GM12878 (cell line): Measurements from ENCODE around the gene HDAC5. TPM values are rescaled to one million over a fixed set of nuclear protein-coding genes. Genes with fewer than 3 reads are reported as not detected.
A peak's percentile ranks its signal among the peaks of the same experiment; 100 is the strongest.

Experiments
- ATAC-seq: fragments of 200-7000 bp; cut with Tn5 transposase; 3 replicates; pipeline ENCODE4 v1.9.1; 2020; ENCODE audit warnings: mild to moderate bottlenecking, moderate library complexity
- BruUV-seq: library from RNA; stranded (reverse); fragments of 400-500 nt; replicated peaks from 2 replicates; lab custom pipeline; 2021; lab: Mats Ljungman, UMichigan
- CTCF ChIA-PET: fragments of 300-600 bp; sonication (Branson Sonifier 250); formaldehyde crosslinking; extraction: SDS; loops from one replicate; lab custom pipeline; 2021; ENCODE audit warnings: inconsistent platforms; lab: Yijun Ruan, JAX
- POLR2A ChIA-PET: fragments of 350-600 bp; formaldehyde crosslinking; extraction: SDS; loops from one replicate; lab custom pipeline; 2021; ENCODE audit warnings: inconsistent platforms; lab: Charles Lee
- RAD21 ChIA-PET: fragments of 300-600 bp; sonication (Branson Sonifier 250); formaldehyde crosslinking; loops from one replicate; lab custom pipeline; 2023; ENCODE audit warnings: antibody characterized with exemption; ENCODE audit not compliant: unreplicated experiment; lab: Charles Lee
- SMC1A ChIA-PET: fragments of 300-600 bp; sonication (Branson Sonifier 250); formaldehyde crosslinking; loops from one replicate; lab custom pipeline; 2023; ENCODE audit not compliant: unreplicated experiment, uncharacterized antibody; lab: Charles Lee
- DNase-seq: peaks from one replicate; pipeline ENCODE4 v3.0.0-alpha.2; 2011; ENCODE audit warnings: low read depth, low spot score
- FAIRE-seq: peaks from 3 replicates; lab custom pipeline; 2011; peaks lifted over from hg19 to GRCh38; lab: Jason Lieb, UNC
- H2AFZ ChIP-seq: 2 replicates; pipeline ENCODE4 v1.6.0; 2011; ENCODE audit warnings: low read depth, low read length, control low read depth; ENCODE audit not compliant: control insufficient read depth
- H3K27ac ChIP-seq: 2 replicates; pipeline ENCODE4 v1.5.1; 2011; ENCODE audit warnings: control low read depth; ENCODE audit not compliant: control insufficient read depth, insufficient read depth
- H3K27me3 ChIP-seq, 2 experiments: replicated peaks in 1 of 2; 2 replicates each; pipeline versions ENCODE4 v1.6.0 to v1.6.1; 2011; ENCODE audit warnings: low read length in 1 of 2; ENCODE audit not compliant: control insufficient read depth in 2 of 2, insufficient read depth in 2 of 2
- H3K36me3 ChIP-seq, 2 experiments: 2 replicates each; pipeline ENCODE4 v1.5.1; 2011; ENCODE audit warnings: low read length in 1 of 2; ENCODE audit not compliant: control insufficient read depth in 2 of 2, insufficient read depth in 2 of 2
- H3K4me1 ChIP-seq: 2 replicates; pipeline ENCODE4 v1.6.1; 2011; ENCODE audit warnings: mild to moderate bottlenecking, low read length, moderate library complexity, mixed read lengths; ENCODE audit not compliant: control insufficient read depth, insufficient read depth
- H3K4me2 ChIP-seq: 2 replicates; pipeline ENCODE4 v1.6.0; 2011; ENCODE audit warnings: control low read depth; ENCODE audit not compliant: control insufficient read depth, insufficient read depth
- H3K4me3 ChIP-seq: fragments of 200-600 bp; sonication (generic); 2 replicates; pipeline ENCODE4 v1.5.1; 2016
- H3K79me2 ChIP-seq: 2 replicates; pipeline ENCODE4 v1.6.0; 2011; ENCODE audit warnings: low read length; ENCODE audit not compliant: control insufficient read depth, insufficient read depth
- H3K9ac ChIP-seq: 2 replicates; pipeline ENCODE4 v1.8.0; 2011; ENCODE audit warnings: low read length, control low read depth, mixed read lengths; ENCODE audit not compliant: control insufficient read depth, insufficient read depth
- H3K9me3 ChIP-seq: replicated peaks from 3 replicates; pipeline ENCODE4 v1.5.1; 2011; ENCODE audit warnings: mild to moderate bottlenecking, low read length; ENCODE audit not compliant: control insufficient read depth, insufficient read depth
- H4K20me1 ChIP-seq: 2 replicates; pipeline ENCODE4 v1.6.0; 2011; ENCODE audit not compliant: control insufficient read depth, insufficient read depth
- BMI1 ChIP-seq: fragments of 450-650 bp; IDR thresholded peaks from 2 replicates; pipeline ENCODE4 v1.6.1; 2016; ENCODE audit warnings: mild to moderate bottlenecking, moderate library complexity, borderline replicate concordance
- CREM ChIP-seq: IDR thresholded peaks from 2 replicates; pipeline ENCODE4 v1.6.1; 2014; ENCODE audit warnings: antibody characterized with exemption, low read depth
- EZH2 ChIP-seq: IDR thresholded peaks from 2 replicates; pipeline ENCODE4 v1.6.1; 2012; ENCODE audit warnings: low read depth, mild to moderate bottlenecking, control low read depth, inconsistent platforms, low read length, borderline replicate concordance; ENCODE audit not compliant: control insufficient read depth
- LARP7 ChIP-seq: fragments of 450-650 bp; IDR thresholded peaks from 2 replicates; pipeline ENCODE4 v1.6.1; 2017; ENCODE audit warnings: mild to moderate bottlenecking
- MTA3 ChIP-seq: IDR thresholded peaks from 2 replicates; pipeline ENCODE4 v1.6.1; 2012; ENCODE audit warnings: low read length, inconsistent platforms, borderline replicate concordance
- MYB ChIP-seq: fragments of 150-350 bp; IDR thresholded peaks from 2 replicates; pipeline ENCODE4 v1.6.1; 2014; ENCODE audit warnings: mild to moderate bottlenecking, low read depth, low read length, borderline replicate concordance
- NFIC ChIP-seq: IDR thresholded peaks from 2 replicates; pipeline ENCODE4 v1.6.1; 2012; ENCODE audit warnings: low read depth, mild to moderate bottlenecking, inconsistent platforms, low read length, moderate library complexity
- PML ChIP-seq: IDR thresholded peaks from 2 replicates; pipeline ENCODE4 v1.6.1; 2012; ENCODE audit warnings: low read length, inconsistent platforms
- RB1 ChIP-seq: fragments of 450-650 bp; formaldehyde crosslinking; IDR thresholded peaks from 2 replicates; pipeline ENCODE4 v1.6.1; 2017; ENCODE audit warnings: mild to moderate bottlenecking, borderline replicate concordance
- SPI1 ChIP-seq: IDR thresholded peaks from 2 replicates; pipeline ENCODE4 v1.6.1; 2011; ENCODE audit warnings: low read depth, mild to moderate bottlenecking, low read length, moderate library complexity, borderline replicate concordance; ENCODE audit not compliant: insufficient read depth
- ZNF384 ChIP-seq: IDR thresholded peaks from 2 replicates; pipeline ENCODE4 v1.6.1; 2012; ENCODE audit warnings: low read depth, mild to moderate bottlenecking, low read length, improper control_type of control experiment, borderline replicate concordance
- WGBS: methylation state at CpG from one replicate; pipeline ENCODE4 v1.1.6; 2016; ENCODE audit warnings: low lambda C conversion rate; ENCODE audit not compliant: insufficient replicate concordance, insufficient coverage; ENCODE audit errors: missing lambda C conversion rate; 5-methylcytosine and 5-hydroxymethylcytosine counted together
- in situ Hi-C: fragments of 300-500 bp; cut with MboI; formaldehyde crosslinking; loops from 9 replicates; pipeline ENCODE4 v1.14.3; 2018; ENCODE audit warnings: mixed read lengths
- intact Hi-C: fragments of 100-400 bp; cut with micrococcal nuclease; formaldehyde crosslinking; loops from one replicate; pipeline ENCODE4 v1.14.2; 2022; ENCODE audit not compliant: unreplicated experiment
- polyA plus RNA-seq, 11 experiments: library from polyadenylated mRNA; depleted of rRNA in 4 of 11; unstranded in 6 of 11; stranded (reverse) in 5 of 11; fragments of >200 nt; fragmentation: Nextera tagmentation in 4 of 11; fragmentation: Illumina TruSeq in 1 of 11; extraction: Ambion mirVana in 4 of 11; extraction: Trizol in 1 of 11; gene quantifications; 1 replicate in 1 of 11; 2 replicates in 10 of 11; pipeline versions ENCODE4 v1.2.1 to v1.2.3, GENCODE V29; 2011 to 2016; ENCODE audit warnings: inconsistent platforms in 2 of 11, missing spikeins in 2 of 11, low read depth in 1 of 11
- total RNA-seq, 4 experiments: library from RNA; depleted of rRNA in 3 of 4; stranded (reverse); fragments of >200 nt in 3 of 4; fragmentation: Illumina TruSeq in 1 of 4; extraction: Trizol in 1 of 4; gene quantifications; 2 replicates each; pipeline versions ENCODE4 v1.2.1 to v1.2.3, GENCODE V29; 2013 to 2021
- TF ChIP-seq, protein P1 (sequence below): IDR thresholded peaks from 2 replicates; pipeline ENCODE4 v1.6.1; 2012; ENCODE audit warnings: low read depth, low read length, improper control_type of control experiment

Gene HDAC5
- total and polyA plus RNA-seq, 10 of the 15 experiments (the other 5 are each of a cell fraction or from before 2014, with no cell fraction given) = 1.1 to 58.0 (median 27.3) TPM

DNA sequence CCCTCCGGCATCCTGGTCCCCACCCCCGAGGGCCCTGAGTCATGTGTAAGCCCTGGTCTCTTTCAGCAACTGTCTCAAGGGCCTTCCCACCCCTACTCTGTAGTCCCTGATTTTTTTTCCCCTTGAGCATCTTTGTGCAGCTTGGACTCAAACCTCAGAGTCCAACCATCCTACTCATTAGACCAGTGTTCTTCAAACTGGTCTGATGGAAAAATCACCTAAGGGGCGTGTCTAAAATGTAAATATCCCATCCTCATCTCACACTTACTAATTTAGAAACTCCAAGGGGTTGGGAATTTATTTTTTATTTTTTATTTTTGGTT is 52.3 kb downstream of the HDAC5 start:
- peak overlapping the region; percentile 74 for H3K4me2 ChIP-seq
- intact Hi-C loops = loop anchor here (5.0 kb wide), 1 partner anchor 41 kb away; no protein-coding TSS in a partner anchor
- no peaks in the 10 kb centered on the region for H4K20me1 ChIP-seq
- peaks cover 3 to 6% of the 10 kb centered on the region in 2 experiments; a peak in 3 of 4 replicates for H3K36me3 ChIP-seq
- peak overlapping the region; percentile 76 for H3K27ac ChIP-seq
- no peaks in the 10 kb centered on the region for H3K9me3 ChIP-seq
- no peak for FAIRE-seq
- 0 out of 2 replicates have a peak, but pooled peaks cover 3% of the 10 kb centered on the region for H3K4me1 ChIP-seq
- RAD21 ChIA-PET = interaction anchor here (0.6 to 0.9 kb wide), 2 partner anchors 39 to 52 kb away, joined by 3 read pairs; partner anchors contain the start of gene HDAC5
- H3K27me3 ChIP-seq = no peaks in the 10 kb centered on the region
- TF ChIP-seq LARP7 (no peak), CREM (0 out of 2 replicates have a peak, but pooled peaks have one; percentile 21)
- TF ChIP-seq, all 136 proteins: peak for 1
- H3K79me2 ChIP-seq = peaks cover 21% of the 10 kb centered on the region
- peak overlapping the region; percentile 92 for H2AFZ ChIP-seq
- in situ Hi-C loops = no loop called here
- ChIA-PET CTCF (interaction anchor here (0.6 to 2.4 kb wide), 5 partner anchors 40 to 145 kb away, joined by 3 to 8 read pairs (median 3); partner anchors contain the start of gene HDAC5), POLR2A (interaction anchor here (0.6 to 3.5 kb wide), 2 partner anchors 40 to 900 kb away, joined by 4 to 23 read pairs; no protein-coding TSS in a partner anchor), SMC1A (interaction anchor here (1.7 kb wide), 1 partner anchor 52 kb away, joined by 5 read pairs; the partner anchor contains the start of gene HDAC5)
- 1% methylated on average over 3 of the region's 3 CpGs for WGBS
- TSS peak; percentile 82 for BruUV-seq
- peak overlapping the region; percentile 89 for H3K9ac ChIP-seq
- H3K4me3 ChIP-seq = peak overlapping the region; percentile 91
- no peak for DNase-seq
- no peak for ATAC-seq

DNA sequence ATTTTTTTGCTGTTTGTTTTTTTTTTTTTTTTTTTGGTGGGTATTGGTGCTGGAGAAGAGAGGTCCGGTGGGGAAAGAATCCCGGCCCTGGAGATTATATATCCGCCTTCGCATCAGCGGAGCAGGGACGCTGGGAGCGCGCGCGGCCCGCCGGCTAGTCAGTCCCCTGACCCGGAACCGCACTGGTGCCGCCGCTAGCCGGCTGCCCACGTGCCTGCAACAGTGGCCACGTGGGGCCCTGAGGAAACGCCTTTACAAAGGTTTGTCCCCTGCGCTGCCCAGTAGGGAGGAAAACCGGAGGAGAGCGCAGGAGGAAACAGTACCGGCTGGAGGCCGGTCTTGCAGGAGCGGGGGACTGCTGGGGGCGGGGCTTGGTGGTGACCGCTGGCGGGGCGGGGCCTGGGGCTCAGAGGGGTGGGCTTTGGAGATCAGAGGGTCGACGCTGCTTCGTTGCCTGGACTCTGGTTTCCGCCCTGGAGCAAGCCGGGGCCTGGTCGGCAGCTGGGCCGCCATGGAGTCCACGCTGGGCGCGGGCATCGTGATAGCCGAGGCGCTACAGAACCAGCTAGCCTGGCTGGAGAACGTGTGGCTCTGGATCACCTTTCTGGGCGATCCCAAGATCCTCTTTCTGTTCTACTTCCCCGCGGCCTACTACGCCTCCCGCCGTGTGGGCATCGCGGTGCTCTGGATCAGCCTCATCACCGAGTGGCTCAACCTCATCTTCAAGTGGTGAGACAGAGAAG is 52.8 kb downstream of the HDAC5 start, which contains the start of gene G6PC3:
Gene G6PC3 (plus strand): TSS at position 281 of the 743 bp plus-strand sequence. CDS start 231 bp downstream, at position 512.
- ChIA-PET SMC1A (interaction anchor here (1.7 kb wide), 1 partner anchor 52 kb away, joined by 5 read pairs; the partner anchor contains the start of gene HDAC5), RAD21 (interaction anchor here (0.6 to 0.9 kb wide), 3 partner anchors 53 to 944 kb away, joined by 3 read pairs; partner anchors contain the start of gene HDAC5), CTCF (interaction anchor here (0.6 to 2.4 kb wide), 4 partner anchors 53 to 146 kb away, joined by 3 to 8 read pairs (median 3); partner anchors contain the start of gene HDAC5), POLR2A (interaction anchor here (0.6 to 3.5 kb wide), 7 partner anchors 11 to 1503 kb away, joined by 3 to 23 read pairs (median 4); partner anchors contain the start of gene HDAC5)
- peak within 1 kb of the TSS; percentile 95 for H3K4me2 ChIP-seq
- H3K9me3 ChIP-seq = no peaks in the 10 kb centered on the region
- H3K4me1 ChIP-seq = 0 out of 2 replicates have a peak, but pooled peaks cover 3% of the 10 kb centered on the region
- DNase-seq = peak; percentile 81
- peaks cover 27% of the 10 kb centered on the region for H3K79me2 ChIP-seq
- peak within 1 kb of the TSS; percentile 89 for H3K9ac ChIP-seq
- no peaks in the 10 kb centered on the region for H3K27me3 ChIP-seq
- peak within 1 kb of the TSS; percentile 91 for H3K4me3 ChIP-seq
- in situ Hi-C loops (no loop called here), intact Hi-C loops (loop anchor here (5.0 kb wide), 1 partner anchor 42 kb away; no protein-coding TSS in a partner anchor)
- no TSS peak for BruUV-seq
- H4K20me1 ChIP-seq = no peaks in the 10 kb centered on the region
- peak within 1 kb of the TSS; percentile 80 for H3K27ac ChIP-seq
- ATAC-seq = peak; percentile 88
- peak; percentile 75 for FAIRE-seq
- under 1% methylated on average over 43 of the region's 53 CpGs for WGBS
- H3K36me3 ChIP-seq = peaks cover 3 to 6% of the 10 kb centered on the region in 2 experiments; a peak in 3 of 4 replicates
- H2AFZ ChIP-seq = peak within 1 kb of the TSS; percentile 92
- TF ChIP-seq MYB = no peak
- TF ChIP-seq EZH2 = no peak
- TF ChIP-seq BMI1 = no peak
- TF ChIP-seq ZNF384 = peak; percentile 50; the same call in 1 of the 2 replicates
- 0 out of 2 replicates have a peak, but pooled peaks have one; percentile 81 for TF ChIP-seq PML
- TF ChIP-seq NFIC = no peak
- TF ChIP-seq SPI1 = 0 out of 2 replicates have a peak, but pooled peaks have one; percentile 7
- 0 out of 2 replicates have a peak, but pooled peaks have one; percentile 33 for TF ChIP-seq RB1
- TF ChIP-seq, protein P1, sequence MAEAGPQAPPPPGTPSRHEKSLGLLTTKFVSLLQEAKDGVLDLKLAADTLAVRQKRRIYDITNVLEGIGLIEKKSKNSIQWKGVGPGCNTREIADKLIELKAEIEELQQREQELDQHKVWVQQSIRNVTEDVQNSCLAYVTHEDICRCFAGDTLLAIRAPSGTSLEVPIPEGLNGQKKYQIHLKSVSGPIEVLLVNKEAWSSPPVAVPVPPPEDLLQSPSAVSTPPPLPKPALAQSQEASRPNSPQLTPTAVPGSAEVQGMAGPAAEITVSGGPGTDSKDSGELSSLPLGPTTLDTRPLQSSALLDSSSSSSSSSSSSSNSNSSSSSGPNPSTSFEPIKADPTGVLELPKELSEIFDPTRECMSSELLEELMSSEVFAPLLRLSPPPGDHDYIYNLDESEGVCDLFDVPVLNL = no peak
- no peak for TF ChIP-seq MTA3
